Brain microvascular endothelial cell (primary cell): ENCODE results near the gene IKBKE.

Experiments used
- DNase-seq: peaks from one replicate; pipeline ENCODE4 v3.0.0-alpha.2; 2020
- H3K27ac ChIP-seq: fragments of 250-450 bp; sonication (Bioruptor Pico); 2 replicates; pipeline ENCODE4 v1.5.1; 2020; ENCODE audit warnings: mild to moderate bottlenecking, moderate library complexity
- H3K27me3 ChIP-seq: fragments of 250-450 bp; sonication (Bioruptor Pico); replicated peaks from 2 replicates; pipeline ENCODE4 v1.5.1; 2020; ENCODE audit warnings: mild to moderate bottlenecking
- H3K36me3 ChIP-seq: fragments of 250-450 bp; sonication (Bioruptor Pico); replicated peaks from 2 replicates; pipeline ENCODE4 v1.5.1; 2020; ENCODE audit warnings: mild to moderate bottlenecking
- H3K4me3 ChIP-seq: 2 replicates; pipeline ENCODE4 v1.5.1; 2011; ENCODE audit warnings: low read depth, mild to moderate bottlenecking, control low read depth, low read length, moderate library complexity
- in situ Hi-C: cut with HindIII; loops from 2 replicates; pipeline ENCODE4 v1.10.0; 2017; ENCODE audit warnings: low sequenced_read_pairs, low pct_ligation_motif_present
- TF ChIP-seq, protein P1 (sequence below): IDR thresholded peaks from 2 replicates; pipeline ENCODE4 v1.5.1; 2011; ENCODE audit warnings: low read depth, mild to moderate bottlenecking, moderate library complexity, low read length, control low read depth, inconsistent platforms; ENCODE audit errors: missing control alignments

The IKBKE gene

DNA sequence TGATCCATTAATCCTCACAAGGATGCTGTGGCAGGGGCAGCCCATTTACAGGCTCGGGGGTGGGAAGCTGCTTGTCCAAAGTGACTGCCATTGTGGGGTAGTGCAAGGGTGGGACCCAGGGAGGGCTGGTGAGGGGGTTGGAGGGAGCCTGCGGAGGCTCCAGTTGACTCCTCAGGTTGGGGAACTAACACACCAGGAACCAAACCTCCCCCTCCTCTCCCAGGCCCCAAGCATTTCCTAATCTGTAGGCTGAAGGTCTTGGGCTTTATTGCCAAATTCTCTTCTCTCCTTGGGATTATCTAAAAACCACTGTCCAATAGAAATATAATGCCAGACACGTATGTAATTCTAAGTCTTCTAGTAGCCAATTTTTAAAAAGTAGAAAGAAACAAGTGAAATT, 18.2 kb downstream of the IKBKE start:
- H3K36me3 ChIP-seq = peaks cover 73% of the 10 kb centered on the region

DNA sequence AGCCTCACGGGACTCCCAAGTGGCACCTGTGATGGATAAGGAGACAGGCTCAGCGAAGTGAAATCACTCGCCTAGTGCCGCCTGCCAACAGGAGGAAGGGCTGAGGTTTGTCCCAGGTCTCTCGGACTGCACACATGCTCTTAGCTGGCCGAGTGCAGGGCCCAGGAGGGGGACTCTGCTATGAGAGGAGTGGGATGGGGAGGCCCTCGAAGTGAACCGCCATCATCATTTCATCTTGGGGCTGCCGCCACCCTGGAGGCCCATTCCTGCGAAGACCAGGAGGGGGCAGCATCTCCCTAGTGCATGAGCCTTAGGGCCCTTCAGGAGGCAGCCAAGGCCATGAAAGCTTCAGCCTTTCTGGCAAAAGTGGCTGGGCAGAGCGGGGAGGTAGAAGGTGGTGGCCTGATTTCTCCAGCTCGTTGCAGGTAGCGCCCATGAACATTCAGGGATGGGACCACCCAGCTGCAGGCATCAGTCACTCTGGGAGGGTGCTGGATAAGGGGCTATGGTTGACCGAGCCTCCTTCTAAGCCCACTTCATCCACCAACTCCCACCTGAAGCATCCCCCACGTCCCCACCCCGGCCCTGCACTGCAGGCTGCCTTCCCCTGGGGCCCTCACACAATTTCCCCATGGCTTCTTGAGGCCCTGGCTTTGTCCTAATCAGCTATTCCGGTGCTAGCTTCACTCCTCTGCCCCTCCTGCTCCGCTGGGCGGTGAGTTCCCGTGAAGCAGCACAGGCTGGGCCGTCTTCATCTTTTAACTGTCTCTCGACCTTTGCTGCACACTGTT, 19.9 kb downstream of the IKBKE start:
- H3K36me3 ChIP-seq = peaks cover 68% of the 10 kb centered on the region
- peak overlapping the region; percentile 72 for H3K27ac ChIP-seq
- in situ Hi-C loops = loop anchor here (25.0 kb wide), 1 partner anchor 97 kb away; no protein-coding TSS in a partner anchor
- H3K4me3 ChIP-seq = no peak overlapping the region
- TF ChIP-seq, protein P1, sequence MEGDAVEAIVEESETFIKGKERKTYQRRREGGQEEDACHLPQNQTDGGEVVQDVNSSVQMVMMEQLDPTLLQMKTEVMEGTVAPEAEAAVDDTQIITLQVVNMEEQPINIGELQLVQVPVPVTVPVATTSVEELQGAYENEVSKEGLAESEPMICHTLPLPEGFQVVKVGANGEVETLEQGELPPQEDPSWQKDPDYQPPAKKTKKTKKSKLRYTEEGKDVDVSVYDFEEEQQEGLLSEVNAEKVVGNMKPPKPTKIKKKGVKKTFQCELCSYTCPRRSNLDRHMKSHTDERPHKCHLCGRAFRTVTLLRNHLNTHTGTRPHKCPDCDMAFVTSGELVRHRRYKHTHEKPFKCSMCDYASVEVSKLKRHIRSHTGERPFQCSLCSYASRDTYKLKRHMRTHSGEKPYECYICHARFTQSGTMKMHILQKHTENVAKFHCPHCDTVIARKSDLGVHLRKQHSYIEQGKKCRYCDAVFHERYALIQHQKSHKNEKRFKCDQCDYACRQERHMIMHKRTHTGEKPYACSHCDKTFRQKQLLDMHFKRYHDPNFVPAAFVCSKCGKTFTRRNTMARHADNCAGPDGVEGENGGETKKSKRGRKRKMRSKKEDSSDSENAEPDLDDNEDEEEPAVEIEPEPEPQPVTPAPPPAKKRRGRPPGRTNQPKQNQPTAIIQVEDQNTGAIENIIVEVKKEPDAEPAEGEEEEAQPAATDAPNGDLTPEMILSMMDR = peak; percentile 99
- DNase-seq = peak; percentile 68
- no peaks in the 10 kb centered on the region for H3K27me3 ChIP-seq

More for the DNA sequence above, 18.2 kb downstream of the IKBKE start:
- no peak for DNase-seq
- in situ Hi-C loops = loop anchor here (25.0 kb wide), 1 partner anchor 99 kb away; no protein-coding TSS in a partner anchor
- H3K4me3 ChIP-seq = no peak overlapping the region
- H3K27me3 ChIP-seq = no peaks in the 10 kb centered on the region
- TF ChIP-seq, protein P1 = no peak
- no peak overlapping the region for H3K27ac ChIP-seq

DNA sequence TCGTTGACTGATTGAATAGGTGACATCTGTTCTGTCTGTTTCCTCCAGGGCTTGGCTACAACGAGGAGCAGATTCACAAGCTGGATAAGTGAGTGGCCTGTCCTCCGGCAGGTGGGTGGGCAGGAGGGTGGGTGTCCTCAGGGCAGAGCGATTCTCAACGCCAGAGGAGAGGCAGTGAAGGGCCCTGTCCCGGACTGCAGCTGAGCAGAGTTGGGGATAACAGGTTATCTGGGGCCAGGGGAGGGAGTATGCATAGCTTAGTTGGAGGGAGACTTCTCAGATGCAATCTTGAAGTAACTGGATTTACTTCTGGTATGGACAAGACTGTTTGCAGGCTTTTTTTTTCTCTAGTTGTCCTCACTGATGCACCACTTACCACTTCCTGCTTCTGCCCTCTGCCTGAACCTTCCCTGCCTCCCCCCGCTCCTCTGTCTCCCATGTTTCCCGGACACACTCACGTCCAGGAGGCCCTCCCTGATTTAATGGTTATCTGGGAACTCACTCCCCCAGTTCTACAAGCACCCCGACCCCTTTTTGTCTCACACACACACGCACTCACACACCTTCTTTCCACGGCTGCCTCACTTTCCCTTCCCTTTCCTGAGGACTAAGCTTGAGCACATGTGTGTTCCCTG, 20.6 kb downstream of the IKBKE start:
- DNase-seq = peak; percentile 79
- Histone ChIP-seq H3K27ac (peak overlapping the region; percentile 72), H3K4me3 (no peak overlapping the region), H3K27me3 (no peaks in the 10 kb centered on the region), H3K36me3 (peaks cover 63% of the 10 kb centered on the region)
- in situ Hi-C loops = loop anchor here (25.0 kb wide), 1 partner anchor 96 kb away; no protein-coding TSS in a partner anchor
- TF ChIP-seq, protein P1 = no peak

DNA sequence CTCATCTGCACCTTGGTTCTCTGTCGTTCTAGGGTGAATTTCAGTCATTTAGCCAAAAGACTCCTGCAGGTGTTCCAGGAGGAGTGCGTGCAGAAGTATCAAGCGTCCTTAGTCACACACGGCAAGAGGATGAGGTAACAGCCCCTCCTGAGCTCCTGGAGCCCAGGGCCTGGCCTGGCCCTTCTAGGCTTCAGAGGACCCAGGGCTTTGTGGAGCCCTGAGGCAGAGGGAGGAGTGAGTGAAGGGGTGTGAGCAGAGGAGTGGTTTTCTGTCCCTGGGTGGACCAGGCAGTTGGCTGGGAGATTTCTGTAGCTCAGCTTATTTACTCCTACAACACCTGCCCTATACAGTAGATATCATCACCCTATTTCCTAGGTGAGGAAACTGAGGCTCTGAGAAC, 21.3 kb downstream of the IKBKE start:
- no peak overlapping the region for H3K4me3 ChIP-seq
- in situ Hi-C loops = loop anchor here (25.0 kb wide), 1 partner anchor 96 kb away; no protein-coding TSS in a partner anchor
- no peaks in the 10 kb centered on the region for H3K27me3 ChIP-seq
- no peak for DNase-seq
- H3K27ac ChIP-seq = no peak overlapping the region
- TF ChIP-seq, protein P1 = no peak
- peaks cover 58% of the 10 kb centered on the region for H3K36me3 ChIP-seq

DNA sequence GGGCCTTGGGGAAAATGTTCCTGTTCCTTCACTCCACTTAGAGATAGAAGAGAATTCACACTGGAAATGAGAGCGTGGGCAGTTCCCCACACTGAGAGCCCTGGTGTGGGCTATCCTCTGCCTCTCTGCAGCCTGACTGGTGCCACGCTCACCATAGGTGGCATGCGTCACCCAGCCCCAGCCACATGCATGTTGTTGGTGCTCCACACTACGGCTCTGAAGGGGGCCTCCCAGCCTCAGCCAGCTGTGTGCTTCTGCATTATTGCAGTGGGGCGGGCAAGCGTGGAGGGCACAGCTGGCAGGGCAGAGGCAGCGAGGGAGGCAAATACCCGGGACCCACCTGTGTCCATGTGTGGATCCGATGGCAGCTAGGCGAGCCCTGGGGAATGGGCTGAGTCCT, 22.3 kb downstream of the IKBKE start:
- TF ChIP-seq, protein P1 = no peak
- H3K27me3 ChIP-seq = no peaks in the 10 kb centered on the region
- no peak overlapping the region for H3K27ac ChIP-seq
- DNase-seq = no peak
- in situ Hi-C loops = loop anchor here (25.0 kb wide), 1 partner anchor 95 kb away; no protein-coding TSS in a partner anchor
- no peak overlapping the region for H3K4me3 ChIP-seq
- H3K36me3 ChIP-seq = peaks cover 57% of the 10 kb centered on the region
